Measurements from ENCODE around the gene EBI3. TPM values are rescaled to one million over a fixed set of nuclear protein-coding genes. Genes with fewer than 3 reads are reported as not detected.

Gene EBI3
- total RNA-seq, 1 donor from 2014 or later: 0.49 TPM

GRCh38 chr19:4256563-4256962 is 27.2 kb downstream of the EBI3 start:
- no peaks in the 10 kb centered on the region for H3K27me3 ChIP-seq (ENCODE audit: low read depth)
- TF ChIP-seq, protein P1, sequence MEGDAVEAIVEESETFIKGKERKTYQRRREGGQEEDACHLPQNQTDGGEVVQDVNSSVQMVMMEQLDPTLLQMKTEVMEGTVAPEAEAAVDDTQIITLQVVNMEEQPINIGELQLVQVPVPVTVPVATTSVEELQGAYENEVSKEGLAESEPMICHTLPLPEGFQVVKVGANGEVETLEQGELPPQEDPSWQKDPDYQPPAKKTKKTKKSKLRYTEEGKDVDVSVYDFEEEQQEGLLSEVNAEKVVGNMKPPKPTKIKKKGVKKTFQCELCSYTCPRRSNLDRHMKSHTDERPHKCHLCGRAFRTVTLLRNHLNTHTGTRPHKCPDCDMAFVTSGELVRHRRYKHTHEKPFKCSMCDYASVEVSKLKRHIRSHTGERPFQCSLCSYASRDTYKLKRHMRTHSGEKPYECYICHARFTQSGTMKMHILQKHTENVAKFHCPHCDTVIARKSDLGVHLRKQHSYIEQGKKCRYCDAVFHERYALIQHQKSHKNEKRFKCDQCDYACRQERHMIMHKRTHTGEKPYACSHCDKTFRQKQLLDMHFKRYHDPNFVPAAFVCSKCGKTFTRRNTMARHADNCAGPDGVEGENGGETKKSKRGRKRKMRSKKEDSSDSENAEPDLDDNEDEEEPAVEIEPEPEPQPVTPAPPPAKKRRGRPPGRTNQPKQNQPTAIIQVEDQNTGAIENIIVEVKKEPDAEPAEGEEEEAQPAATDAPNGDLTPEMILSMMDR (IDR thresholded peaks at IDR 0.05; ENCODE audit: borderline replicate concordance): no peak
- no peak overlapping the region for H3K4me3 ChIP-seq
- intact Hi-C loops (cut with micrococcal nuclease): no loop called here
- H3K4me1 ChIP-seq: no peaks in the 10 kb centered on the region
- DNase-seq: no peak
- no peak overlapping the region for H3K27ac ChIP-seq (replicated peaks)
- H3K9me3 ChIP-seq (replicated peaks): peaks cover 8% of the 10 kb centered on the region
- peaks cover 95% of the 10 kb centered on the region for H3K36me3 ChIP-seq

GRCh38 chr19:4257025-4257424 is 27.7 kb downstream of the EBI3 start:
- no peak for DNase-seq
- H3K4me1 ChIP-seq: no peaks in the 10 kb centered on the region
- H3K9me3 ChIP-seq (replicated peaks): peaks cover 8% of the 10 kb centered on the region
- H3K27ac ChIP-seq (replicated peaks): no peak overlapping the region
- peaks cover 95% of the 10 kb centered on the region for H3K36me3 ChIP-seq
- no peak overlapping the region for H3K4me3 ChIP-seq
- H3K27me3 ChIP-seq (ENCODE audit: low read depth): no peaks in the 10 kb centered on the region
- TF ChIP-seq, protein P1 (IDR thresholded peaks at IDR 0.05; ENCODE audit: borderline replicate concordance): no peak
- intact Hi-C loops (cut with micrococcal nuclease): no loop called here

DNA sequence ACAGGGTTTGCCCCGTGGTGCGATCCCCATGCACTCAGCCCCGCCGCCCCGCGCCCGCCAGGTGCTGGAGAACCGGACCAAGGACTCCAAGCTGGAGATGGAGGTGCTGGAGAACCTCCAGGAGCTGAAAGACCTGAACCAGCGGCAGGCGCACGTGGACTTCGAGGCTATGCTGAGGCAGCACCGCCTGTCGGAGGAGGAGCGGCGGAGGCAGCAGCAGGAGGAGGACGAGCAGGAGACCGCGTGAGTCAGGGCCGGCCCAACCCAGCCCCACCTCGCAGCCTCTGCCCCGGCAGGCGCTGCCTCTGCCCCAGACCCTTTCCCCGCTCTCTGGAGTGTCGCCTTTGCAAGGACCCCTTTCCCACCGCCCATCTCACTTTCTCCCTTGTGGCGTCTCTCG is 28.9 kb downstream of the EBI3 start:
- peaks cover 95% of the 10 kb centered on the region for H3K36me3 ChIP-seq
- intact Hi-C loops (cut with micrococcal nuclease): no loop called here

DNA sequence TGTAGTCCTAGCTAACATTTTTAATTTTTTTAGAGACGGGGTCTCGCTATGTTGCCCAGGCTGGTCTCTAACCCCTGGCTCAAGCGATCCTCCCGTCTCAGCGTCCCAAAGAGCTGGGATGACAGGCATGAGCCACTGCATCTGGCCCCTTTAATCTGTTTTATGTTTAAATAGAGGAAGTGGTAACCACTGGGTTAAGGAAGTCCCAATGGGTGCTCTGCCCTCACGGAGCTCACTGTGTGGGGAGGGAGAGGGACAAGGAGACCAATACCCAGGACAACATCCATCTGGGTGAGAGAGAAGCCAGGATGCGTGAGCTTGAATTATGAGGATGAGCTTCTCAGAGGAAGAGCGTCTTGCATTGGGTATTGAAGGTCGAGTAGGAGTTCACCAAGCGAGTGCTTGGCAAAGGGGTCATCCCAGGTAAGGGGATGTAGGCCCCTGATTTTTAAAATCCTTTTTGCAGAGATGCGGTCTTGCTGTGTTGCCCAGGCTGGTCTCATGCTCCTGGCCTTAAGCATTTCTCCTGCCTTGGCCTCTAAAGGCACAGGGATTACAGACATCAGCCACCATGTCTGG is 31.4 kb downstream of the EBI3 start:
- Histone ChIP-seq H3K9me3 (replicated peaks) (peaks cover 8% of the 10 kb centered on the region), H3K36me3 (peaks cover 93% of the 10 kb centered on the region), H3K4me1 (no peaks in the 10 kb centered on the region), H3K27me3 (ENCODE audit: low read depth) (no peaks in the 10 kb centered on the region), H3K4me3 (no peak overlapping the region), H3K27ac (replicated peaks) (no peak overlapping the region)
- no peak for DNase-seq
- TF ChIP-seq, protein P1 (IDR thresholded peaks at IDR 0.05; ENCODE audit: borderline replicate concordance): no peak
- intact Hi-C loops (cut with micrococcal nuclease): no loop called here

More for the DNA sequence above, 28.9 kb downstream of the EBI3 start:
- Histone ChIP-seq H3K4me3 (no peak overlapping the region), H3K27ac (replicated peaks) (no peak overlapping the region), H3K9me3 (replicated peaks) (peaks cover 8% of the 10 kb centered on the region), H3K27me3 (ENCODE audit: low read depth) (no peaks in the 10 kb centered on the region), H3K4me1 (no peaks in the 10 kb centered on the region)
- DNase-seq: no peak
- TF ChIP-seq, protein P1 (IDR thresholded peaks at IDR 0.05; ENCODE audit: borderline replicate concordance): no peak

DNA sequence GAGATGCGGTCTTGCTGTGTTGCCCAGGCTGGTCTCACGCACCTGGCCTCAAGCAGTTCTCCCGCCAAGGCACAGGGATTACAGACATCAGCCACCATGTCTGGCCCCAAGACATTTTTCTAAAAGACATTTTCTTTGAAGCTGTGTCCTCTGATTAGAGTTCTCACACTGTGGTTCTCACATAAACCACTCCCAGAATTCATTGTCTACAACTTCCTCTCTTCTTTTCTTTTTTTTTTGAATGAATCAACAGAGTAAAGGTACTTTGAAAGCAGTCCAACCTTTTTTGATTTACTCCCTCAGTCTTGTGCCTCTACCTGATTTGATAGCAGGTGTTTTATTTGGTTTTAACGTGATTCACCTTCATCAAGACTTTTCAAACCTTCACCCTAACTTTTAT is 35.5 kb downstream of the EBI3 start:
- DNase-seq: no peak
- Histone ChIP-seq H3K4me1 (no peaks in the 10 kb centered on the region), H3K27me3 (ENCODE audit: low read depth) (no peaks in the 10 kb centered on the region), H3K27ac (replicated peaks) (no peak overlapping the region), H3K4me3 (no peak overlapping the region), H3K36me3 (peaks cover 92% of the 10 kb centered on the region), H3K9me3 (replicated peaks) (no peaks in the 10 kb centered on the region)
- intact Hi-C loops (cut with micrococcal nuclease): no loop called here
- TF ChIP-seq, protein P1 (IDR thresholded peaks at IDR 0.05; ENCODE audit: borderline replicate concordance): no peak

Measured in left ventricle myocardium inferior (tissue), 1 donor.